Brain pericyte (primary cell): Measurements from ENCODE around the gene PTPRS.
"Not testable (repeated sequence)": the region's sequence is repeated elsewhere in the genome, so short reads cannot be mapped to it uniquely, and the experiment has no call there.

Experiments used
- DNase-seq: peaks from one replicate; pipeline ENCODE4 v3.0.0-alpha.2; 2012; ENCODE audit warnings: low read depth, low spot score

PTPRS gene

DNA sequence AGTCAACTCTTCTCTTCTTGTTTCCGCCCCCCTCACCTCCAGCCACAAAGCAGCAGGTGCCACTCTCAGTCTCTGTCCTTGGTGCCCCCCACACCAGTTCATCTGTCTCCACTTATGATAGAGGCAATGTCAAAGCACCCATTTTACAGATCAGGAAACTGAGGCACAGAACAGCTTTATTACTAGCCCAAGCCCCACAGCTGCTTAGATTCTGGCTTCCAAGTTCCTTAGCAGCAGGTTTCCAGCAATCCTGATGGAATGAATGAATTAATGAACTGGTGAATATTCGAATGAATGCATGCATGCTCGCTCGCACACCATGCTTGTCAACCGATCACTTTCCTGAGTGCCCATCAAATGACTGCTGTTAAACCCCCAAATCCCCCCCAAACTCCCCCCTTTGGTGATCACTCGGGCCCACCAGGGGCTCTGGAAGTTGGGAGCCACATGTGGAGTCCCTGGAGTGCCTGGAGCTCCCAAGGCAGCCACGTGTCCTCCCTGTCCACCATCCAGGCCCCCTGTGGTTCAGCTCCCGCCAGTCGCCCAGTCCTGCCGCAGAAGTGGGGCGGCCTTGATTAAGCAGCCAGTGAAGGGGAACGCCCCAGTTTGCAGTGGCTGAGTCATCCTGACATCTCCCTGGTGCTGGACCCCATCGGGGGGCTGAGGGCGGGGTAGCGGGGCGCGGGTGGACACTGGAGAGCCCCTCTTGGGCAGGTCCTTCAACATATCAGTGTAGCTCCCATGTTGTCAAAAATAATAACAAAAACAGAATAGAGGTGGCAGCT lies 6.8 kb downstream of the PTPRS start:
- no peak for DNase-seq

DNA sequence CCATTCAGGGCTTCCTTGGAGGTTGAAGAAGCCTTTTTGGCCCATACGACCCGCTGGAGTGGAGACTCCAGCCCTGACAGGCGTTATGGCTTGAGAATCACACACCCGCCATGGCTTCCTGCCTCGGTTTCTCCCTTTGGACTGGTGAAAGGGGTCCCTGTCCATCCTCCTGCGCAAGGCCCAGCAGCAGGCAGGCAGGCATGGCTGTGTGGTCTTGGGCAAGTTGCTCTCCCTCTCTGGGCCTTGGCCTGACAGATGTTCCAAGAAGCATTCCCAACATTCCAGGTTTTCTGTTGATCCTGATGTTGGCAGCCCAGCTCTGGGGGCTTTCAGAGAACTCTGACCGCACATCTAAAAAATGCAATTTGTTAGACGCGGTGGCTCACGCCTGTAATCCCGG lies 8.1 kb downstream of the PTPRS start:
- DNase-seq, result no peak

- no peak for DNase-seq
Observed at GRCh38 chr19:5331790-5332189, 8.8 kb downstream of the PTPRS start.

DNA sequence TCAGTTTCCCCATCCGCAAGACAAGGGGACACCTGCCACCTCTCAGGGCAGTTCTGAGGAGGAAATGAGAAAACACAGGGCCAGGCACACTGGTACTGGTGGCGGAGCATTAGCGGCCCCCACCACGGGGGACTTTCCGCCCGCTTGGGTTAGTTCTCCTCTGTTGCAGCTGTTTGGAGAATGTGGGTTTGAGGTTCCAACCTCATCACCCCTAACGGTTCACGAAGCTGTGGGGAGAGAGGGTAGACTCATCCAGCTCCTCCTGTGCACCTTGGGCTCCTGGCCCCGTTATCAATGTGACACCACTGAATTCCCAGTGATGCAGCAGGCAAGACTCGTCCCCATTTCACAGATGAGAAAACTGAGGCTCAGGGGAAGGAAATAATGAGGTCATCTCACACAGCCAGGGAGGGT lies 10.3 kb downstream of the PTPRS start:
- no peak for DNase-seq

GRCh38 chr19:5329141-5329540 lies 11.5 kb downstream of the PTPRS start:
- DNase-seq, result no peak

DNA sequence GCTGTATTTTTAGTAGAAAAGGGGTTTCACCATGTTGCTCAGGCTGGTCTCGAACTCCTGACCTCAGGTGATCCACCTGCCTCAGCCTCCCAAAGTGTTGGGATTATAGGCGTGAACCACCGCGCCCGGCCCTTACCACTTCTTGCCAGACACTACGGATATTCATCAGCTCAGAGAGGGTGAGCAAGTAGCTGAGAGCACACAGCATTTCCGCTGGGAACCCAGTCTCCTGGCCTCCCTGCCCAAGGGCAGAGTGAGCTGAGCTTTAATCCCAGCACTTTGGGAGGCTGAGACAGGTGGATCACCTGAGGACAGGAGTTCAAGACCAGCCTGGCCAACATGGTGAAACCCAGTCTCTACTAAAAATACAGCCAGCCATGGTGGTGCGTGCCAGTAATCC lies 12.2 kb downstream of the PTPRS start:
- DNase-seq, result not testable (repeated sequence)

DNA sequence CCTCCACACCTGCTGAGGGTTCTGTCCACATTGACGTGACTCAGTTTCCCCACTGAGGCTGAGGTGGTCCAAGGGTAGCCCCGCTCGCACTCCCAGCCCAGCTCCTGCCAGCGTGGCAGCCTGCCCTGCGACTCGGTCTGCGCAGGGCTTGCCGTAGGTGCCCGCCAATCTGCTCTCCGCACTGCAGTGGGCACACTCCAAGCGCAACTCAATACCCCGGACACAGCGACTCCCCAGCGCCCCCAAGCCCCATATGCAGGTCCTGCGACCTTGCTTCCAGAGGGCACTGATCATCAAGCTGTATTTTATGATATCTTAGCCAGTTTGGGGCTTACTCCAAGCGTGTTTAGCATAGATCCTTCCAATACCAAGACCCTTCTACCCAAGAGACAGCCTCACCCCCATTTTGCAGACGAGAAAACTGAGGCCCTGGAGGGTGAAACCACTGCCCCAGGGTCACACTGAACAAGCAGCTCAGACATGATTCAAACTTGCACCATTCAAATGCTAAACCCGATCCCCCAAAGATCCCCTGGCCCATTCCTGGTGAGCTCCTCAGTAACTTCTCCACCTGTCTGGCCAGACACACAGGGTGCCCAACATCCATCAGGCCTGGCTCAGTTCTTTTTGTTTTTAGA lies 13.5 kb downstream of the PTPRS start:
- DNase-seq, result no peak

- no peak for DNase-seq
Observed at GRCh38 chr19:5326545-5326944, 14.1 kb downstream of the PTPRS start.

DNA sequence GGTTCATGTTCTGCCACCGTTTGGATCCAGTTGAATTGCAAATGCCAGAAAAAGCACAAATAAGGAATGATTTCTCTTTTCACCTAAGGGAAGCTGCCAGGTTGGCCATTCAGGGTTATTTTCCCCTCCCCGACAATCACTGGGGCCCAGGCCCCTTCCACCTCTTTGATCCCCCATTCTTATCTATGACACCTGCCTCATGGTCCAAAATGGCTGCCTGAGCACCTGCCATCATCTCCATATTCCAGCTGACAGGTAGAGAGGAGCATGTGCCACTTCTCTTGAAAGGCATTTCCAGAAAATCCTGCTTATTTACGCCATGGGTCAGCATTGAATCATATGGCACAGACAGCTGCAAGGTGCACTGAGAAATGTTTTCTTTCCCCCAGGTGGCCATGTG lies 15.7 kb downstream of the PTPRS start:
- DNase-seq, result no peak

GRCh38 chr19:5323475-5323811 lies 17.2 kb downstream of the PTPRS start:
- no peak for DNase-seq

GRCh38 chr19:5321851-5322681 lies 18.5 kb downstream of the PTPRS start:
- no peak for DNase-seq

DNA sequence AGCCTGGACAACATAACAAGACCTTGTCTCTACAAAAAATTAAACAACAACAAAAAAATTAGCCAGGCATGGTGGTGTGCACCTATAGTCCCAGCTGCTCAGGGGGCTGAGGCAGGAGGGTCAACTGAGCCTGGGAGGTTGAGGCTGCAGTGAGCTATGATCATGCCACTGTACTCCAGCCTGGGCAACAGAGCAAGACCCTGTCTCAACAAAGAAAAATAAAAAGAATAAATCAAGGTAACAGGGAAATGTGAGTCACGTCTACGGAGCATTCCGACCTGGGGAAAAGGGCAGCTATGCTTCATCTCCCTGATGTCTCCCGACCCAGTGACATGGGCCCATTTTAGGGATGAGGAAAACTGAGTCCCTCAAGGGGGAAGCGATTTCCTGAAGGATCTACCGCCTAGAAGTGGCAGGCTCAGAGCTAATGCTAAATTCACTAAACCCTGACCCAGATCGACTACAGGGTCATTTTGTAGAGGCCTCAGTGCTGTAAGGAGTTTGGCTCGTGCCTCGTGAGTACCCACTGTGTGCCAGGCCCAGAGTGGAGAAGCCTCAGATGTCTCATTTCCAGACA lies 19.5 kb downstream of the PTPRS start:
- no peak for DNase-seq

DNA sequence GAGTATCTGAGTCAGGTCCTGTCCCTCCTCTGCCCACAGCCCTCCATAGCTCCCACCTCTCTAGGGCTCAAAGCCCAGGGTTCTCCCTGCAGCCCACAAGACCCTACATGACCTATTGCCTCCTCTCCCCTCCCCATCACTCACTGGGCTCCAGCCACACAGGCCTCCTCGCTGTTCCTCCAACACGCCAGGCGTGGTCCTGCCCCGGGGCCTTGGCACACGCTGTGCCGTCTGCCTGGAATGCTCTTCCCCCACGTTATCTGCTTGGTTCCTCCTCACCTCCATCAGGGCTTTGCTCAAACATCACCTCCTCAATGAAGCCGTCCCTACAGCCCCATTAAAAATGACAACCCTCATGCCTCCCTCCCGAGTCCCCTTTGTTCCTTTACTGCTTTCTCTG lies 21.1 kb downstream of the PTPRS start:
- DNase-seq, result no peak

DNA sequence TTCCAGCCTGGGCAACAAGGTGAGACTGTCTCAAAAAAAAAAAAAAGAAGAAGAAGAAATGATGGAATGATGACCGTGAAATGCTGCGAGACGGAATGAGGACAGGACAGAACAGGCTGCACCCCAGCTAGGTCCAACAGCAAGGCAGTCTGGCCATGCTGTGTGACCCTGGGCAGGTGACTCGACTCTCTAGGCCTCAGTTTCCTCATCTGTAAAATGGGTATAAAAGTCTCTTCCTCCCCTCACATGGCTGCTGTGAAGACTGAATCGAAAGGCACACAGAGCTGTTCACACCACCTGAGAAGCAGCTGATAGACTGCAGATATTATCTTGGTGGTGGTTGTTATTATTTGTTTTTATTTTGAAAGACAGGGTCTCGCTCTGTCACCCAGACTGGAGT lies 22.3 kb downstream of the PTPRS start:
- DNase-seq, result no peak

DNA sequence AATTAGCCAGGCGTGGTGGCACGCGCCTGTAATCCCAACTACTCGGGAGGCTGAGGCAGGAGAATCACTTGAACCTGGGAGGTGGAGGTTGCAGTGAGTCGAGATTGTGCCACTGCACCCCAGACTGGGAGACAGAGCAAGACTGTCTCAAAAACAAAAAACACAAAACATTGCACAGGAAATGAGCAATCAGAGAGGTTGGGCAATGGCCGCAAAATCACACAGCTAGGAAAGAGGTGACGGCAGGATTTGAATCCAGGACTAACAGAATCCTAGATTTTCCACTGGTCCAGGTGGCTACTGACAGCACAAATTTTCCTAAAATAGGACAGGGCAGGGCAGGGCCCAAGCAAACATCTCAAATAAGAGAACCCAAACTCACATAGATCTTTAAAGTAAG lies 23.3 kb downstream of the PTPRS start:
- DNase-seq, result no peak

- no peak for DNase-seq
Observed at GRCh38 chr19:5316138-5316537, 24.5 kb downstream of the PTPRS start.

DNA sequence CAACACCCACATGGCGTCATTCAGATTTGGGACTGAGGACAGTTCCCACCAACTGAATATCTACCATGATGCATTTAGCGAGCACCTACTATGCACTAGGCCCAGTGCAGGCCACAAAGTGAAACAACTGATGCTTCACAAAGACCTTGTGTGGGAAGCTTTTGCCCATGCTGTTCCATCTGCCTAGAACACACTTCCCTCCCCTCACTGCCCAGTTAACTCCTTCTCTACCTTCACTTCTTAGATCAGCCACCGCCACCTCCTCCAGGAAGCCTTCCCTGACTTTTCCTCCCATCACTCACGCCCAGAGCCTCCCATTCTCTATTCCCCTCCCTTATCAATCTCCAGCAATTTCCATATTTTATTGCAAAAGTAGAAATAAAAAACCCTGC lies 25.7 kb downstream of the PTPRS start:
- no peak for DNase-seq

DNA sequence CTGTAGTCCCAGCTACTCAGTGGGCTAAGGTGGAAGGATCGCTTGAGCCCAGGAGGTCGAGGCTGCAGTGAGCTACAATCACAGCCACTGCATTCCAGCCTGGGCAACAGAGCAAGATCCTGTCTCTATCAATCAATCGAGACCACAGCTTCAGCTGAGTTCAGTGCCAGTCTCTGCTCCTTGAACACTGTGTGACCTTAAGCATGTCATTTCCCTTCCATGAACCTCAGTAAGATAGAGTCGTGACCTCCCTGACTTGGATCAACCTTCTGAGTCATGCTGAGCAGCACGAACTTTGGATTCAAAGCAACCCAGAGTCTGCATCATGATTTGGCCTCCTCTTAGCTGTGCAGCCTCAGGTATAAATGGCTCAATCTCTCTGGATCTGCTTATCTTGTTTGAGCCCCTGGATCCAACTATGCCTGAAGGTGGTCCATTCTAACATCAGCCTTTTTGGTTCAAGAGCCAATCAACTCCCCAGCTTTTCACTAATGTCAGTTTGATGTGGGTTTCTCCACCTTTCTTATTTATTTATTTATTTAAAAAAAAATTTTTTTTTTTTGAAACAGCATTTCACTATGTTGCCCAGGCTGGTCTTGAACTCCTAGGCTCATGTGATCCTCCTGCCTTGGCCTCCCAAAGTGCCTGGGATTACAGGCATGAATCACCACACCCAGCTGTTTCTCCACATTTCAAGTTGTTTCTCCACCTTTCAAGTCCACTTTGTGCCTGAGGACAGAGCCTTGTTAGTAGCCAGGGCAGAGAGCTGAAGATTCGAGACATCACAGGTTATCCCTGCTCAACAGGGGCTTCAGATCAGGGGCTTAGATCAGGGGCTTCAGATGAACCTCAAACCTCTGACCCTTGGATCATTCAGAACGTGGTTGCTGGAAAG lies 26.4 kb downstream of the PTPRS start:
- no peak for DNase-seq

DNA sequence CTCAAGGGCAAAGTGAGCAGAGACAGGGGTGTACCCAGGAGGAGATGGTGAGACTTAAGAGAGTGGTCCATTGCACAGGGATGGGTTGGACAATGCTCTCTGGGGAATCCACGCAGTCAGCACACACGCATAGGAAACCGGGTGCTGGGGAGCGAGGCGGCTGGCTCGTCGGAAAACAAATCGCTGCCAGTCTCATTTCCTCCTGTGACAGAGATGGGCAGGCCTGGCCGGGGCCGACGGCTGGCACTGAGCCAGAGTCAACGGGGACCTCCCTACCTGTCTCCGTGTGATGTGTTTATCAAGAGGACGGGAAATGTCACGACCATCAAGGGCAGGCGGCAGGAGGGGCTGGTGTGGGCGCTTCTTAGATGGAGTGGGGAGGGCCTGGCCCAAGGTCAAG lies 27.3 kb downstream of the PTPRS start:
- DNase-seq, result no peak

GRCh38 chr19:5312058-5312457 lies 28.6 kb downstream of the PTPRS start:
- DNase-seq, result no peak

DNA sequence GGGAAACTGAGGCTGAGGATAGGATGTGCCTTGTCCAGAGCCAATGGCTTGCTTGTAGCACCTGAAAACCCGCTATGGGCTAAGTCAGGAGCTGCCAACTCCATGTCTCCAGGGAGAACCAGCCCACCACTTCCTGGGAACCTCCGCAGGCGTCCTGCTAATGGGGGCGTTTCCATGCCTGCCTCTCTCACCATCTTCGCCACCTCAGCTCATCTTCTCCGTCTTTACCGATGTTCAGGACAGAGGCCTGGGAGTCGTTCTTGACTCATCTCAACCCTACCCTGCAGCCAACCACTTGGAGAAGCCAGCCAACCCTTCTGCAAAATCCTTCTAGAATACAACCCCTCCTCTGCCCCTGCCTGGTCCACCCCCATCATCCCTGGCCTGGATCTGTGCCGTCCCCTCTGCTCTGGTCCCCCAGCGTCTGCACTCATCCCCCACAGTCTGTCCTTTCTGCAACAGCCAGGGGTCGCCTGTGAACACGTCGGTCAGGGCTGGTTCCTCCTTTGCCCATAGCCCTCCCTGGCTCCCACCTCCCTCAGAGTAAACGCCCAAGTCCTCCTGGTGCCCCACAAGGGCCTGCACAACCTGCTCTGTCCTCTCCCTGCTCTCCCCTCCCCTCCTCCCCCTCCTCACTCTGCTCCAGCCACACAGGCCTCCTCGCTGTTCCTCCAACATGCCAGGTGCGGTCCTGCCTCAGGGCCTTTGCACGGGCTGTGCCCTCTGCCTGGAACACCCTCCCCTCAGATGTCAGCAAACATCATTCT lies 31.0 kb downstream of the PTPRS start:
- DNase-seq, result no peak
